Esophagus squamous epithelium (tissue), 4 donors: ENCODE measurements around the gene MAPK8IP1.

Experiments
- POLR2A ChIP-seq, 4 donors: fragments of 450-650 bp; IDR thresholded peaks; one replicate each; pipeline ENCODE4 v1.6.1; 2017; ENCODE audit warnings: antibody characterized with exemption in 4 of 4, mild to moderate bottlenecking in 4 of 4, moderate library complexity in 3 of 4
- TF ChIP-seq, protein P1 (sequence below), 6 experiments: fragments of 450-650 bp in 4 of 6; fragments of 200-600 bp in 2 of 6; sonication (generic) in 2 of 6; IDR thresholded peaks; one replicate each; pipeline ENCODE4 v1.5.1; 2016 to 2019; ENCODE audit warnings: antibody characterized with exemption in 6 of 6, mild to moderate bottlenecking in 4 of 6, moderate library complexity in 4 of 6

GRCh38 chr11:45900916-45901617 lies 15.6 kb downstream of the MAPK8IP1 start:
- TF ChIP-seq, protein P1, sequence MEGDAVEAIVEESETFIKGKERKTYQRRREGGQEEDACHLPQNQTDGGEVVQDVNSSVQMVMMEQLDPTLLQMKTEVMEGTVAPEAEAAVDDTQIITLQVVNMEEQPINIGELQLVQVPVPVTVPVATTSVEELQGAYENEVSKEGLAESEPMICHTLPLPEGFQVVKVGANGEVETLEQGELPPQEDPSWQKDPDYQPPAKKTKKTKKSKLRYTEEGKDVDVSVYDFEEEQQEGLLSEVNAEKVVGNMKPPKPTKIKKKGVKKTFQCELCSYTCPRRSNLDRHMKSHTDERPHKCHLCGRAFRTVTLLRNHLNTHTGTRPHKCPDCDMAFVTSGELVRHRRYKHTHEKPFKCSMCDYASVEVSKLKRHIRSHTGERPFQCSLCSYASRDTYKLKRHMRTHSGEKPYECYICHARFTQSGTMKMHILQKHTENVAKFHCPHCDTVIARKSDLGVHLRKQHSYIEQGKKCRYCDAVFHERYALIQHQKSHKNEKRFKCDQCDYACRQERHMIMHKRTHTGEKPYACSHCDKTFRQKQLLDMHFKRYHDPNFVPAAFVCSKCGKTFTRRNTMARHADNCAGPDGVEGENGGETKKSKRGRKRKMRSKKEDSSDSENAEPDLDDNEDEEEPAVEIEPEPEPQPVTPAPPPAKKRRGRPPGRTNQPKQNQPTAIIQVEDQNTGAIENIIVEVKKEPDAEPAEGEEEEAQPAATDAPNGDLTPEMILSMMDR (IDR thresholded peaks at IDR 0.05), result no peak
- no peak for TF ChIP-seq POLR2A (IDR thresholded peaks at IDR 0.05)
